ENCODE data around the gene TAX1BP3.
"Not testable (repeated sequence)": the region's sequence is repeated elsewhere in the genome, so short reads cannot be mapped to it uniquely, and the experiment has no call there.

Gene TAX1BP3, protein sequence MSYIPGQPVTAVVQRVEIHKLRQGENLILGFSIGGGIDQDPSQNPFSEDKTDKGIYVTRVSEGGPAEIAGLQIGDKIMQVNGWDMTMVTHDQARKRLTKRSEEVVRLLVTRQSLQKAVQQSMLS

DNA sequence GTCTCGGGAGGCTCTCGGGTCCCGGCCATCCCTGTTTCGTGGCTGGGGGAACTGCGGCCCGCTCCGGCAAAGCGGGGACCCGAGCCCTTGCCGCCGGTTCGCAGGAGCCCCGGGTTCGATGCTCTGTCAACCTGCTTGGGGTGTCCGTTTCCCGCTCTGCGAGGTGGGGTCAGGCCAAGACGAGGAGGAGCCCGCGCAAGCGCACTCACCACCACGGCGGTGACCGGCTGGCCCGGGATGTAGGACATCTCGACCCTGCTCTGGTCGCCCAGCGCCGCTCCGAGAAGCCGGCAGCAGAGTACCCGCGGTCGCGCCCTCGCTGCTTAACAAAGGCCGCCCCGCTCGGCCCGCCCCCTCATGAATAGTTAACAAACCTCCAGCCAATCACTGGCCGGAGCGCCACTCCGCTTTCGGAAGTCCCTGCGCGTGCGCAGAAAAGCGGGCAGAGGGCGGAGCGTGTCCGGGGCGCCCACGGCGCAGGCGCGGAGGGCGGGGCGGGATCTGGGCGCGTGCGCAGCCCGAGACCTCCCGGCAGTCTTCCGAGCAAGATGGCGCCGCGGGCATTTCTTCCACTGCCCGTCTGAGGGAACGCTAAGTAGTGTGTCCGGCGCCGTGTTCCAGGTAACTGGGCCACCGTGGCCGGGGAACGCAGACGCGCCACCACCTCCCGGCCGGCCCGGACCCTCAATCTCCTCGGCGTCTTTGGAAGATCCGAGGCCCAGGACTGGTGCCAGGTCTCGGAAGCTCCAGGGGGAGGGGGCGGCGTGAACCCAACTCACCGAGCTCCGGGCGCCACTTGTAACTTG lies at the start of gene TAX1BP3, which contains the start of gene EMC6:
TSS of gene TAX1BP3 (minus strand) at position 300 of the 806 bp plus-strand sequence. CDS start at position 248, 52 bp downstream.
TSS of gene EMC6 (plus strand) at position 534 of the 806 bp plus-strand sequence. CDS start 335 bp downstream, outside the sequence.
- DNase-seq (ENCODE audit: low read depth), result peak; percentile 99

DNA sequence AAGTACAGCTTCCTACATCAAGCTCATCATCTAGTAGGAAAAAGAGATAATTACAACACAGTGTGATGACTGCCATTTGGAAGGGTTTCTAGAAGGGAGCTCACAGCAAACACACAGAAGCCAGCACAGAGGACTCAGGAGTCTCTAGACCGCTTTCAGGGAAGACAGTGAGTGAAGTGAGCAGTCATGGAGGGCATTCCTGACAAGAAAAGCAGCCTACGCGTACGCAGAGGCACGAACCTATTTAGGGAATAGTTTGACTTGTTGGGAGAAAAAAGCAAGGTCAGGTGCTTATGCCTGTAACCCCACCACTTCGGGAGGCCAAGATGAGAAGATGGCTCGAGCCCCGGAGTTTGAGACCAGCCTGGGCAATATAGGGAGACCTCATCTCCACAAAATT lies 46.9 kb upstream of the TAX1BP3 start:
- no peak for DNase-seq (ENCODE audit: low read depth)

DNA sequence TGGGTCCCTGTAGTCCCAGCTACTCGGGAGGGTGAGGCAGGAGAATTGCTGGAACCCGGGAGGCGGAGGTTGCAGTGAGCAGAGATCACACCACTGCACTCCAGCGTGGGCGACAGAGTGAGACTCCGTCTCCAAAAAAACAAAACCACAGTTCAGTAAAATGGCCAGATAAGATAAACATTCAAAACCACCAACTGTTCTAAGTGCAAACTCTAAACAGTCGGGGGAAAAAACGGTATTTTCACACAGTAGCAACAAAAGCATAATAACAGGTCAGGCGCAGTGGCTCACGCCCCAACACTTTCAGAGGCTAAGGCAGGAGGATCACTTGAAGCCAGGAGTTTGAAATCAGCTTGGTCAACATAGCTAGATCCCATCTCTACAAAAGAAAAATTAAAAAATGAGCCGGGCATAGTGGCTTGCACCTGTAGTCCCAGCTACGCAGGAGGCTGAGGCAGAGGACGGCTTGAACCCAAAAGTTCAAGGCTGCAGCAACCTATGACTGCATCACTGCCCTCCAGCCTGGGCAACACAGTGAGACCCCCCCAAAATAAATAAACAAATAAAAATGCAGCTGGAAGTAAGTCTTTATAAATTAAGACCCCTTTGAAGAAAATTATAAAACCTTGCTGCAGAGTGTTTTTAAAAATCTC lies 44.6 kb upstream of the TAX1BP3 start:
- no peak for DNase-seq (ENCODE audit: low read depth)

DNA sequence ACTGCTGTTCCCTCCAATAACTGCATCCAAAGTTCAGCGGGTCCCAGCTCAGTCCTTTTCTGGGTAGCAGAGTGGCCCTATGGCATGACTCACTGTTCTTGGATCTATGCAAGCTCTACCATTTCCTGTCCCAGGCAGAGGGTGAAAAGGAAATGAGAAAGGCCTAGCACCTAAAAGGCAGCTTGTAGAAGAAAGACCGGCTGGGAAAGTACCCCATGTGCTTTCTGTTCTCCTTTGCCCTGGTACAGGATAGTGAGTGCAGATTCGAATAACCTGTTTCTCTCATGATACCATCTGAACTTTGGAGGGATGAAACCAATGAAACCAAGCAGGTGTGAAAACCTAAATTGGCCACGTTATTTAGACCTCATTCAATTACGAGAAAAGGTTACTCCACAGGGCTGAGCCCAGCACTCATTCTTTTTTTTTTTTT lies 42.6 kb upstream of the TAX1BP3 start:
- peak; percentile 45 for DNase-seq (ENCODE audit: low read depth)

DNA sequence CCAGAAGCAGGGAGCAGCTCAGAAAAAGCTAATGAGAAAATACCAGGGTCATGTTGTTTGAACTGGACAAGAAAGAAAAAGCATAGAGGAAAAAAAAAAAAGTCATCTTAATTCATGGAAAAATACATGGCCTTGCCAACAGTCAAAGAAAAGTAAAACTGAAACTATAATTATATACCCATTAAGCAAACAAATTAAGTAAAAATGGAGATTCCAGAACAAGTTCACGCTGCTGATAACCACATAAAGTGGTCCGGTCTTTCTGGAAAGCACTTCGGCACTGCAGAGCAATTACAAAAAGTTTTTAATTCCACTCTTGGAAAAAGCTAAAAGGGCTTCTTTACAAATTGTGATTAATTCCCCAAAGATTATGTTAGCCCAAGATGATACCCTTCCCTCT lies 40.0 kb upstream of the TAX1BP3 start:
- no peak for DNase-seq (ENCODE audit: low read depth)

DNA sequence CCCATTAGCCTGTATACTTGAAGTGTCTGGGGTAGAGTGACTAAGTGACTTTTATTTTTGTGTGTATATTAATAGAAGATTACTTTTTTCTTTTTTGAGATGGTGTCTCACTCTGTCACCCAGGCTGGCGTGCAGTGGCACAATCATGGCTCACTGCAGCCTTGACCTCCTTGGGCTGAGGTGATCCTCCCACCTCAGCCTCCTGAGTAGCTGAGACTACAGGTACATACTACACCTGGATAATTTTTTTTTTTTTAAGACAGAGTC lies 37.3 kb upstream of the TAX1BP3 start:
- not testable (repeated sequence) for DNase-seq (ENCODE audit: low read depth)

DNA sequence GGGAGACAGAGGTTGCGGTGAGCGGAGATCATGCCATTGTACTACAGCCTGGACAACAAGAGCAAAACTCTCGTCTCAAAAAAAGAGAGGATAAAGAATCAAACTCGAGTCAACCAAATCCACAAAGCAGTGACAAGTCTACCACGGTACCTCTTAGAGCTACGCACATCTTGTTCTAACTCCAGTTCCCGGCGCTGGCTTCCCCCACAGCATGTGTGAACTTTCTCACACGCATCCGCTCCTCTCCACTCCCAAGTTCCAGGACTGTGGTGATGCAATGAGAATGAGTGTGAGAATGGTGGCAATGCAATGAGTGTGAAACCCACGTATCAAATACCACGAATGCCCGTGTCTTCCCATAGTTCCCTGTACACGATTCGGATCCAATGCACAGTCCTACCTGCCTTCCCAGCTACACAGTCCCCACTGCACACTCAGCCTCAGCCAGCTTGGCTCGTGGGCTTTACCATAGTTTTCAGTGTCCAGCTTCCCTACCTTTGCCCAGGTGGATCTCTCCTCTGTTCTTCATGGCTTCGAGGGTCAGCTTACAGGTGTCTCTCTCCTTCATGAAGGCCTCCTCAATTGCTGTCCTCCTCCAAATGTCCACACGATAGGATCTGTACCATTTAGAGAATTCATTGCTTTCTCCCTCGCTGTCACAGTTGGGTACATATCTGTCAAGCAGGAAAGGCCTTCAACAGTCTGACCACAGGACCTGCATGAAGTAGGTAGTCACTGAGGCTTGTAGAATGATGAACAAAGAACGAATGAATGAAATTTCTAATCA lies 36.7 kb upstream of the TAX1BP3 start:
- no peak for DNase-seq (ENCODE audit: low read depth)

DNA sequence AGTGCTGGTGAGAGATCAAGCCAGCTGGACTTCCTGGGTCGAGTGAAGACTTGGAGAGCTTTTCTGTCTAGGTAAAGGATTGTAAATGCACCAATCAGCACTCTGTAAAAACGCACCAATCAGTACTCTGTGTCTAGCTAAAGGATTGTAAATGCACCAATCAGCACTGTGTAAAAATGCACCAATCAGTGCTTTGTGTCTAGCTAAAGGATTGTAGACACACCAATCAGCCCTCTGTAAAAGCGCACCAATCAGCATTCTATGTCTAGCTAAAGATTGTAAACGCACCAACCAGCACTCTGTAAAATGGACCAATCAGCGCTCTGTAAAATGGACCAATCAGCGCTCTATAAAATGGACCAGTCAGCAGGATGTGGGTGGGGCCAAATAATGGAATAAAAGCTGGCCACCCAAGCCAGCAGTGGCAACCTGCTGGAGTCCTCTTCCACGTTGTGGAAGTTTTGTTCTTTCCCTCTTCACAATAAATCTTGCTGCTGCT lies 33.7 kb upstream of the TAX1BP3 start:
- DNase-seq (ENCODE audit: low read depth), result not testable (repeated sequence)

DNA sequence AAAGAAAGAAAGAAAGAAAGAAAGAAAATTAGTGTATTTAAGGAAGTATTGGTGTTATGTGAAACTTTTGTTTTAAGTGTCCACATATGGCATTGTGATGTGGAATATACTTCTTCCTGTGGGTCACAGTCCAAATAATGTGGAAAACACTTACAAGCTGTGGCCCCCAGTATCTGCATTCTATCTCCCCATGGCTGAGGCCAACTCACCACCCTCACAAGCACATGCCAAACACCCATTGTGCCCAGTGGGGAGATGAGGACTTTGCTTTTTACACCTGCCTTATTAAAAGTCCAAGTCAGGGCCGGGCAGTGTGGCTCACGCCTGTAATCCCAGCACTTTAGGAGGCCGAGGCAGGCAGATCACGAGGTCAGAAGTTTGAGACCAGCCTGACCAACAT lies 31.6 kb upstream of the TAX1BP3 start:
- no peak for DNase-seq (ENCODE audit: low read depth)

DNA sequence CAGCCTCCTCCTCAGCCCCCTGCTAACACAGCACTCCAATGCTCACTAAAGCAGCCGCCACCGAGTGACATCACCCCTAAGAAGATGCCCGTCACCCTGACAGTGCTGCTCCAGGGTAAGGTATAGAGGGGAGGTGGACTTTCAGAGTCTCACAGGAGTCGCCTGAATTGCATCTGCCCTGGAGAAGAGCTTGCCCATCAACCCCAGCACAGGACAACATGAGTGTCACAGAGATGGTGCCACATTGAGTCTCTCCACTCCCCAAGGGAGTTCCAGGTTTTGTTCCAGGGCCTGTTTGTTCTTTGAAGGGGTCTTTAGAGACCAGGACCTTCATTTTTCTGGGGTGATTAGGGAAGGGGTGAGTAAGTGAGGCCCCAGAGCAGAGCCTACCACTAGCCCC lies 29.8 kb upstream of the TAX1BP3 start:
- no peak for DNase-seq (ENCODE audit: low read depth)

DNA sequence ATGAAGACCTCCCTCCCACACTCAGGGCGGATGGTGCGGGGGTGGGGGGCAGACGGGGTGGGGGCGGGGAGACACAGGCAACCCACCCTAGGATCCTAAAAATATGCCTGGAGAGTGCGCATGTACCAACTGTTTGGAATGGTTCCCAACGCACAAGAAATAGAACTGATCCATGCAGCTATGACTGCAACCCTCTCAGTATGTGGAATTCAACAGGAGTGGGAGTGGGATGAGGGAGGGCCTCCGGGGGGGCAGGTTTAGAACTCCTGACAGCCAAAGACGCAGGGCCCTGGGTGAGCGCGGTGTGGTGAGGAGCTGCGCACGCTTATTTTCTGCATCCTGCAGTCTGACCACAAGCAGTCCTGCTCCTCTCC lies 28.7 kb upstream of the TAX1BP3 start:
- DNase-seq (ENCODE audit: low read depth), result no peak

DNA sequence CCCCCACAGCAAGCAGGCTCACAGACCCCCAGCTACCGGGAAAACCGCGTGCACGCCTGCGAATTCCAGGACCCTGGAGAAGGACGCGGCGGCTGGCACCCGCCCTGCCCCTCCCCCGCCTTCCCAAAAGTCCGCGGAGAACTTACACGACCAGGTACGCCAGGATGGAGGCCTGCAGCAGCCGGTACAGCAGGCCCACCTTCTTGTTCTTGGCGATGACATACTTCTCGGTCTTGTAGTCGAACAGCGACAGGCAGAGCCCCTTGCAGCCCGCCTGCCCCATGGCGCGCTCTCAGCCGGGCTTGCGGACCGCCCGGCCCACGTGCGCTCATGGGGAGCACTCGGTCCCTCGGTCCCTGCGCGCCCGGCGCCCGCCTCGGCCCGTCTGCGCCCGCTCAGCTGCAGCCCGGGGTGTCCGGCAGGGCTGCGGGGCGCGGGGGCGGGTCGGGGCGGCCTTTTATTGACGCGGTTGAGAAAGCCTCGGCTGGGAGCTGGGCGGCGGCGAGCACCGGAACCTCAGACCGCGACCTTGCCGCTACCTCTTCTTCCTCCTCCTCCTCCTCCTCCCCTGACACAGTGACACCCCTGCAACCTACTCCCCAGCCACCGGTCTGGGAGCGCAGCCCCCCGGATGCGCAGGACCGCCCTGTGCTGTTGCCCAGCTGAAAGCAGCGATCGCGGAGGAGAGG lies 27.5 kb upstream of the TAX1BP3 start, which contains the start of gene P2RX5:
TSS of gene P2RX5 (minus strand) at position 433 of the 689 bp plus-strand sequence. CDS start at position 283, 150 bp downstream.
- DNase-seq (ENCODE audit: low read depth), result no peak

DNA sequence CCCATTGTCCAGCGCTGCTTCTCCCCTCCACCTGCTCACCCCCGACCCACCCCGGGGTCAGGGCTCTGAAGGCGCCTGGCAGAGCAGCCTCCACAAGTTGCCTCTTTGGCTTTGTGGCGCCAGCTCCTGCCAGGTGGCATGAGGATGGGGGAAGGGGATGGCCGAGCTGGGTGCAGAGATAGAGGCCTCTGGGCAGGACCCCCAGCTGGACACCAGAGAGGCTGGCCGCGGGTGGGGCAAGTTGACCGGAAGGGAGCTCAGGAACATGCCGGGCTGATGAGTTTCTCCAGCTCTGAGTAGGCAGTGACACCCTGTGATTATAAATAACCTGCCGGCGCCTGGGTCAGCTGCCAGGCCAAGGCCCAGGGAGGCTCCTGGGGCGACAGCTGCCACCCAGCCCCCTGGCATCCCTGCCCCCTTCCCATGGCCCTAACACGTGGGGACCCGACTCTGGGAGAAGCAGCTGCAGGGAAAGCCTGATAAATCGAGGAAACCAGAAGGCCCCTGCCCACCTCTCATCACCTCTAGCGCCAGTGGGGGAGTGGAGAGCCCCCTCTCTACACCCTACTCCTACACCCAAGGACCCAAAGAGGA lies 26.8 kb upstream of the TAX1BP3 start:
- DNase-seq (ENCODE audit: low read depth), result no peak

DNA sequence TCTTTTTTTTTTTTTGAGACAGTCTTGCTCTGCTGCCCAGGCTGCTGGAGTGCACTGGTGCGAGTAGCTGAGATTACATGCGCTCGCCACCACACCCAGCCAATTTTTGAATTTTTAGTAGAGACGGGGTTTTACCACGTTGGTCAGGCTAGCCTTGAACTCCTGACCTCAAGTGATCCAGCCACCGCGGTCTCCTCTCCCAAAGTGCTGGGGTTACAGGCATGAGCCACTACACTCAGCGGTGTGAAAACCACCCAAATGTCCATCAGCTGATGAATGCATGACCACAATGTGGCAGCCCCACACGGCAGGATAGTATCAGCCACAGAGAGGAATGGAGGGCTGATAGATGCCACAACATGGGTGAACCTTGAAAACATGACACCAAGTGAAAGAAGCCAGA lies 25.5 kb upstream of the TAX1BP3 start:
- DNase-seq (ENCODE audit: low read depth), result no peak

DNA sequence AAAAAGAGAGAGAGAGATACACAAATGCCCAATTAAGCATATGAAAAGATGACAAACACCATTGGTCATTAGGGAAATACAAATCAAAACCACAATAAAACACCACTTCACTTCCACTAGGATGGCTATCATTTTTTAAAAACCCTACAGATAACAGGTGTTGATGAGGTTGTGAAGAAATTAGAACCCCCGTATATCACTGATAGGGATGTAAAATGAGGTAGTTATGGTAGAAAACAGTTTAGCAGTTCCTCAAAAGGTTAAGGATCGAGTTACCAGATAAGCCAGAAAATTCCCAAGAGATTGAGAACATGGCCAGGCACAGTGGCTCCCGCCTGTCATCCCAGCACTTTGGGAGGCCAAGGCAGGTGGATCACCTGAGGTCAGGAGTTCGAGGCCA lies 24.8 kb upstream of the TAX1BP3 start:
- DNase-seq (ENCODE audit: low read depth), result no peak

DNA sequence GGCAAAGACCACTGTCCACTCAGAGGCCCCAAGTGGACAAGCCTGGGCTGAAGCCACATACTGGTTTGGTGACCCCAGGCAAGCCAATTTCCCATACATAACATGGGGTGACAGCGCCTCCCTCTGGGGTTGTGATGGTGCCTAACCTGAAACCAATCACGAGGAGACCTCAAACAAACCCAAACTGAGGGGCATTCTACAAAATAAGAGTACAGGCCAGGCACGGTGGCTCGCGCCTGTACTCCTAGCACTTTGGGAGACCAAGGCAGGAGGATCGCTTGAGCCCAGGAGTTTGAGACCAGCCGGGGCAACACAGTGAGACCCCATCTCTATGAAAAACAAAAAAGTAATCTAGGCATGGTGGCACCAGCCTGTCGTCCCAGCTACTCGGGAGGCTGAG lies 24.0 kb upstream of the TAX1BP3 start:
- DNase-seq (ENCODE audit: low read depth), result no peak

DNA sequence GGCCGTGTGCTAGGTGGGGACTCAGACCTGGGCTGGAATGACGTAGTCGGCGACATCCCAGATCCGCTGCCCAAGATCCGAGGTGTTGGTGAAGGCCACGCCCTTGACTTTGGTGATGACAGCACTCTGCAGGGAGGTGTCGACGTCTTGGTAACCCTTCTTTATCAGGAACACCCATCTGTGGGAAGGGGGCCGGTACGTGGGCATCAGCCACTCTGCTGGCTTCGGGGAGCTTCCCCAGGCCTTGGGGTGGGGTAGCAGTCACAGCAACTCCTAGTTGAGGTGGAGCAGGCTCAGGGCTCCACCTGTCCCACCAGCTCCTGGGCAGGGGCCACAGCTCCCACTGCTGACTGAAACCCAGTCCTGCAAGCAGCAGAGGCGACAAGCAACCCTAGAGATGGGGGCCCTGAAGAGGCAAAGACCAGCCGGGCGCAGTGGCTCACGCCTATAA lies 23.3 kb upstream of the TAX1BP3 start:
- no peak for DNase-seq (ENCODE audit: low read depth)

DNA sequence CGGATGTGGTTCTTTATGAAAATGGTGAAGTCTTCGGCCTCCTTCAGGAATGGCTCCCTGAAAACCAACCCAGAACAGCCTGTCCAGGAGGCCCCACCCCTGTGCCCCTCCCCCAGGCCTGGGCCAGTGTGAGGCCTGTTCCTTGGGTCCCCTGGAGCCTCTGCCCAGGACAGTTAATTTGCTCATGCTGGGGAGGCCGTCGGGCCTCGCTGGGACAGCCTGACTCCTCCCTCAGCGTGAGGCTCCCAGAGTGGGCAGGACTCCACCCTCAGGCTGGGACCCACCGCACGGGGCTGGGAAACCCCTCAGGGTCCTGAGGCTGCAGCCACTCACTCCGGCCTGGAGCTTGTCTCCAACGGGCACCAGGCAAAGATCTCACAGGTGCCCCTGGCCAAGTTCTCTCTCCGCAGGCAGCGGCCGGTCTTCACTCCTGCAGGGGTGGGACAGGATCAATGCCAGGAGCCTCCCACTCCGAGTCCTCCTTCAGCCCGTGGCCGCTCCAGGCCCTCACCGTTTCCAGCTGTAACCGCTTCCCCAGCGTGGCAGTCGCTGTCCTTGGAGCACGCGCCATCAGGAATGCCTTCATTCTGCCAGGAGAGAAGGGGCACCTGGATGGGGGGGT lies 21.8 kb upstream of the TAX1BP3 start:
- no peak for DNase-seq (ENCODE audit: low read depth)

DNA sequence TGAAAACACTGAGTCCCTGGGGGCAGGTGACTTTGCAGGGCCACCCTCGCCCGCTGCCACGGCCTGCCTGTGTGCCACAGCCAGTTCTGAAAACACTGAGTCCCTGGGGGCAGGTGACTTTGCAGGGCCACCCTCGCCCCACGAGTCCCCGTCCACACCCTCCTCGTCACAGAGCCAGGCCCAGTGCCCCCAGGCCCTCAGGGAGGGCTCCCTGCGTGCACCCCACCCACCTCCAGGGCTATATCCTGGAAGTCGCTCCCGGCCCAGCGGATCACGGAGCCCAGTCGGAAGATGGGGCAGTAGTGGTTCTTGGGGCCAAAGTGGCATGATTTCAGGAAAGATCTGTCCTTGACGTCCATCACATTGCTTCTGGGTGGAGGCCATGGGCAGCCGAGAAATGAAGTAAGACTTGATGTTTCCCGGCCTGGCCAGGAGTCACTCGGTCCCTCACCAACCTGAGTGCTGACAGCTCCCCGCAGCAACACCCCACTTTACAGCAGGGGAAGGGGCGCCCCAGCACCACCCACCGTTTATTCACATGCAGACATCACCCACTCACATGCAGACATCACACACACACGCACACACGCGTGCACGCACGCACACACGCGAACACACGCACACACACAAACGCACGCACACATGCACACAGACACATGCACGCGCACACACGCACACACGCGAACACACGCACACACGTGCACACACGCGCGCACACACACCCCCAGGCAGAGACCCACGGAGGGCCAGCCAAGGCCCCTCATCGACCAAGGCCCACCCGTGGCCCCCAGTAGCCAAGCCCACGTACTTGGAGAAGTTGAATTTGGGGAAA lies 21.1 kb upstream of the TAX1BP3 start:
- no peak for DNase-seq (ENCODE audit: low read depth)

DNA sequence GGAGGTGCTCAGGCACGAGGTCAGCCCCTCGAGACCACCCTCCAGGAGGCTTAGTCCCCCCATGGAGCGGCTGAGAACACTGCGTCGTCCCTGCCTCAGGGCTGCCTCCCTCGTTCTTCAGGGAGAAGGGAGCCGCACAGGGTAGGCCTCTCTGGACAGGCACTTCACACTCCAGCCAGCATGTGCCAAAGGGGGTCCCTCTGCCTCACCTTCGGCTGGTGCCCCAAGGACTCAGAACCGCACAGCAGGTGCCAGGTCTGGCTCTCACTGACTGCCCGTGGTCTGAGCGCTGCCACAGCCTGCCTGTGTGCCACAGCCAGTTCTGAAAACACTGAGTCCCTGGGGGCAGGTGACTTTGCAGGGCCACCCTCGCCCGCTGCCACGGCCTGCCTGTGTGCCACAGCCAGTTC lies 20.5 kb upstream of the TAX1BP3 start:
- DNase-seq (ENCODE audit: low read depth), result no peak
